H1 (cell line): ENCODE data around the gene HYDIN. TPM values are rescaled to one million over a fixed set of nuclear protein-coding genes. Genes with fewer than 3 reads are reported as not detected.
"Not testable (repeated sequence)": the region's sequence is repeated elsewhere in the genome, so short reads cannot be mapped to it uniquely, and the experiment has no call there.

Experiments
- CTCF ChIA-PET: fragments of 300-600 bp; sonication (Branson Sonifier 250); formaldehyde crosslinking; loops from one replicate; lab custom pipeline; 2021; ENCODE audit not compliant: partially characterized antibody; lab: Charles Lee
- POLR2A ChIA-PET: fragments of 300-600 bp; sonication (Branson Sonifier 250); formaldehyde crosslinking; loops from one replicate; lab custom pipeline; 2021; ENCODE audit warnings: inconsistent platforms; ENCODE audit not compliant: partially characterized antibody; lab: Charles Lee
- DNase-seq, 2 experiments: peaks; one replicate each; pipeline versions ENCODE4 v3.0.0 to v3.0.0-alpha.2; 2010 to 2022; ENCODE audit warnings: low spot score in 2 of 2, low read depth in 1 of 2, mixed read lengths in 1 of 2
- FAIRE-seq: peaks from 2 replicates; lab custom pipeline; 2011; peaks lifted over from hg19 to GRCh38; lab: Jason Lieb, UNC
- H2AFZ ChIP-seq: 2 replicates; pipeline ENCODE4 v1.8.1; 2012; ENCODE audit warnings: low read length, inconsistent platforms
- H2AK5ac ChIP-seq: 2 replicates; pipeline ENCODE4 v1.6.1; 2013; ENCODE audit warnings: low read depth, low read length
- H2BK120ac ChIP-seq: replicated peaks from 2 replicates; pipeline ENCODE3; 2013; ENCODE audit warnings: low read depth, low read length, inconsistent platforms
- H2BK12ac ChIP-seq: 2 replicates; pipeline ENCODE4 v1.6.1; 2013; ENCODE audit warnings: low read depth, low read length
- H2BK15ac ChIP-seq: 2 replicates; pipeline ENCODE4 v1.6.1; 2013; ENCODE audit warnings: low read length
- H2BK20ac ChIP-seq: 2 replicates; pipeline ENCODE4 v1.6.1; 2013; ENCODE audit warnings: low read length
- H2BK5ac ChIP-seq: 2 replicates; pipeline ENCODE4 v1.6.1; 2013; ENCODE audit warnings: low read depth, low read length
- H3K14ac ChIP-seq: 2 replicates; pipeline ENCODE4 v1.6.1; 2013; ENCODE audit warnings: inconsistent platforms; ENCODE audit not compliant: insufficient read length
- H3K18ac ChIP-seq: 2 replicates; pipeline ENCODE4 v1.6.1; 2013; ENCODE audit warnings: low read length; ENCODE audit errors: extremely low read depth
- H3K23ac ChIP-seq: 2 replicates; pipeline ENCODE4 v1.6.1; 2013; ENCODE audit warnings: inconsistent platforms; ENCODE audit not compliant: insufficient read length
- H3K23me2 ChIP-seq: 2 replicates; pipeline ENCODE4 v1.6.1; 2013; ENCODE audit warnings: low read depth, low read length
- H3K27ac ChIP-seq: 2 replicates; pipeline ENCODE4 v1.6.1; 2011; ENCODE audit warnings: low read depth, low read length, inconsistent platforms
- H3K27me3 ChIP-seq, 4 experiments: replicated peaks in 1 of 4; 1 replicate in 1 of 4; 2 replicates in 3 of 4; pipeline versions ENCODE4 v1.6.1 to v1.8.1; 2011 to 2013; ENCODE audit warnings: low read length in 3 of 4, mild to moderate bottlenecking in 3 of 4, inconsistent platforms in 2 of 4, mixed read lengths in 2 of 4, moderate library complexity in 1 of 4; ENCODE audit not compliant: control insufficient read depth in 3 of 4, insufficient read depth in 3 of 4; ENCODE audit errors: extremely low read depth in 1 of 4
- H3K36me3 ChIP-seq, 4 experiments: 2 replicates each; pipeline versions ENCODE4 v1.6.1 to v1.8.1; 2011 to 2013; ENCODE audit warnings: mild to moderate bottlenecking in 4 of 4, low read length in 3 of 4, moderate library complexity in 2 of 4, control low read depth in 1 of 4, inconsistent platforms in 1 of 4; ENCODE audit not compliant: insufficient read depth in 4 of 4, control insufficient read depth in 2 of 4
- H3K4ac ChIP-seq: replicated peaks from 2 replicates; pipeline ENCODE3; 2013; ENCODE audit warnings: low read length, low read depth, mixed read lengths, inconsistent platforms; ENCODE audit not compliant: insufficient read length
- H3K4me1 ChIP-seq, 4 experiments: replicated peaks in 1 of 4; 1 replicate in 1 of 4; 2 replicates in 3 of 4; pipeline versions ENCODE4 v1.6.1 to v1.8.1; 2011 to 2013; ENCODE audit warnings: low read length in 3 of 4, inconsistent platforms in 2 of 4, mixed read lengths in 1 of 4; ENCODE audit not compliant: insufficient read depth in 4 of 4, control insufficient read depth in 3 of 4
- H3K4me2 ChIP-seq, 2 experiments: 2 replicates each; pipeline versions ENCODE4 v1.6.1 to v1.8.1; 2011 to 2013; ENCODE audit warnings: low read depth in 2 of 2, low read length in 2 of 2, control low read depth in 1 of 2, inconsistent platforms in 1 of 2, mild to moderate bottlenecking in 1 of 2; ENCODE audit not compliant: insufficient read depth in 1 of 2
- H3K4me3 ChIP-seq, 4 experiments: fragments of 200-600, 300-600 bp in 1 of 4; sonication (generic), shearing (Covaris generic), sonication (Bioruptor Twin) in 1 of 4; 2 replicates each; pipeline versions ENCODE4 v1.5.1 to v1.8.1; 2011 to 2016; ENCODE audit warnings: low read length in 4 of 4, low read depth in 3 of 4, control low read depth in 2 of 4, inconsistent platforms in 2 of 4, mild to moderate bottlenecking in 2 of 4, mixed read lengths in 1 of 4, moderate library complexity in 1 of 4; ENCODE audit not compliant: insufficient read depth in 2 of 4; ENCODE audit errors: extremely low read depth in 1 of 4
- H3K56ac ChIP-seq: replicated peaks from 2 replicates; pipeline ENCODE3; 2013; ENCODE audit warnings: low read depth, mild to moderate bottlenecking, mixed read lengths, low read length, inconsistent platforms; ENCODE audit not compliant: insufficient read length
- H3K79me1 ChIP-seq: 2 replicates; pipeline ENCODE4 v1.6.1; 2013; ENCODE audit warnings: low read depth, low read length, control low read depth
- H3K79me2 ChIP-seq, 2 experiments: 2 replicates each; pipeline versions ENCODE4 v1.6.1 to v1.8.1; 2012 to 2013; ENCODE audit warnings: low read length in 2 of 2, mild to moderate bottlenecking in 2 of 2, inconsistent platforms in 1 of 2; ENCODE audit not compliant: insufficient read depth in 2 of 2, control insufficient read depth in 1 of 2
- H3K9ac ChIP-seq, 4 experiments: replicated peaks in 1 of 4; 1 replicate in 1 of 4; 2 replicates in 3 of 4; pipeline versions ENCODE4 v1.6.1 to v1.8.1; 2011 to 2013; ENCODE audit warnings: low read depth in 3 of 4, low read length in 3 of 4, control low read depth in 2 of 4, mild to moderate bottlenecking in 2 of 4, moderate library complexity in 2 of 4, inconsistent platforms in 1 of 4; ENCODE audit errors: extremely low read depth in 1 of 4
- H3K9me3 ChIP-seq, 2 experiments: 2 replicates each; pipeline versions ENCODE4 v1.6.1 to v1.8.1; 2012 to 2013; ENCODE audit warnings: mild to moderate bottlenecking in 2 of 2, moderate library complexity in 2 of 2, control low read depth in 1 of 2, inconsistent platforms in 1 of 2, low read depth in 1 of 2, low read length in 1 of 2, mixed read lengths in 1 of 2; ENCODE audit not compliant: insufficient read depth in 2 of 2
- H4K20me1 ChIP-seq, 2 experiments: replicated peaks in 1 of 2; 2 replicates each; pipeline versions ENCODE3 to v1.8.1; 2011 to 2013; ENCODE audit warnings: inconsistent platforms in 2 of 2, low read length in 2 of 2, mild to moderate bottlenecking in 1 of 2; ENCODE audit not compliant: insufficient read depth in 2 of 2, control insufficient read depth in 1 of 2
- H4K5ac ChIP-seq: 2 replicates; pipeline ENCODE4 v1.6.1; 2013; ENCODE audit warnings: low read length, low read depth, mixed read lengths, inconsistent platforms; ENCODE audit not compliant: insufficient read length
- H4K8ac ChIP-seq: 2 replicates; pipeline ENCODE4 v1.8.0; 2013; ENCODE audit warnings: mild to moderate bottlenecking, moderate library complexity, low read length, inconsistent platforms; ENCODE audit not compliant: insufficient read depth; ENCODE audit errors: extremely low read depth
- H4K91ac ChIP-seq: replicated peaks from 2 replicates; pipeline ENCODE3; 2013; ENCODE audit warnings: low read length, mixed read lengths, inconsistent platforms; ENCODE audit not compliant: insufficient read length
- WGBS, 2 experiments: shearing (Covaris generic) in 1 of 2; methylation state at CpG; one replicate each; pipeline versions ENCODE4 v1.1.6 to v1.1.7; 2013 to 2015; ENCODE audit warnings: low lambda C conversion rate in 2 of 2, mixed read lengths in 2 of 2, inconsistent platforms in 1 of 2, low coverage in 1 of 2, missing lambda C conversion rate in 1 of 2; ENCODE audit not compliant: insufficient replicate concordance in 2 of 2, insufficient coverage in 1 of 2, insufficient read length in 1 of 2; ENCODE audit errors: extremely low coverage in 1 of 2, missing lambda C conversion rate in 1 of 2; 5-methylcytosine and 5-hydroxymethylcytosine counted together
- polyA plus RNA-seq, 7 experiments: library from polyadenylated mRNA; depleted of rRNA in 3 of 7; stranded (reverse) in 5 of 7; unstranded in 2 of 7; fragments of >200 nt in 5 of 7; fragments of 200-250 nt in 2 of 7; gene quantifications; 1 replicate in 5 of 7; 2 replicates in 1 of 7; 4 replicates in 1 of 7; pipeline versions ENCODE4 v1.2.1 to v1.2.3, GENCODE V29; 2011 to 2013; ENCODE audit warnings: missing spikeins in 2 of 7, mixed read lengths in 2 of 7
- total RNA-seq: library from RNA; stranded (reverse); fragmentation: NEBNext Ultra II Directional; extraction: Animal tissue kit (Norgen Biotek cat#: 25700); gene quantifications from 2 replicates; pipeline ENCODE4 v1.2.1, GENCODE V29; 2021

Gene HYDIN
- total and polyA plus RNA-seq, 2 of the 8 experiments (the other 6 are each of a cell fraction or from before 2014, with no cell fraction given) = 1.1 to 1.8 TPM

DNA sequence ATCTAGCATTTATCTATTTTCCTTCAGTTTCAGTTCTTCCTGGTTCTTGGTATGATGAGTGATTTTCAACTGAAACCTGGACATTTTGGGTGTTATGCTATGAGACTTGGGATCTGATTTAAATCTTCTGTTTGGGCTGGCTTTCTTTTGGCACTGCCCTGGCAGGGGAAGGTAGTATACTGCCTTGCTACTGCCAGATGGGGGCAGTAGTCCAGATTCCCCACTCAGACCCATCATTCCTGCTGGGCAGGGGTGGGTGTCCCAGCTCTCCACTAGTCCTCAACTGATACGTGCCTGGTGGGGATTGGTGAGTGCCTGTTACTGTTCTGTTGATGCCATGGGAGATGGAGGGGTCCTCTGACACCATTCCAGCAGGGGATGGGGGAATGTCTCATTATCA is 342.3 kb downstream of the HYDIN start:
- H3K4me3 ChIP-seq, FAIRE-seq, H3K4ac ChIP-seq, H3K27me3 ChIP-seq, H3K36me3 ChIP-seq, H4K20me1 ChIP-seq, POLR2A ChIA-PET, H2AFZ ChIP-seq, H3K4me2 ChIP-seq, H3K79me2 ChIP-seq, H3K23ac ChIP-seq, CTCF ChIA-PET, H2AK5ac ChIP-seq, H4K8ac ChIP-seq, H3K56ac ChIP-seq, H3K14ac ChIP-seq, H3K79me1 ChIP-seq, H2BK5ac ChIP-seq, H3K9ac ChIP-seq, DNase-seq, H3K23me2 ChIP-seq, H2BK12ac ChIP-seq, H3K4me1 ChIP-seq, H2BK120ac ChIP-seq, H3K18ac ChIP-seq, H3K27ac ChIP-seq, H4K5ac ChIP-seq, H4K91ac ChIP-seq, H2BK15ac ChIP-seq, H2BK20ac ChIP-seq, H3K9me3 ChIP-seq: not testable (repeated sequence)
- no CpG with 5 or more reads among the region's 1 CpG for WGBS, 2 experiments

- H4K20me1 ChIP-seq, H3K79me2 ChIP-seq, H3K14ac ChIP-seq, H3K9me3 ChIP-seq, H2BK12ac ChIP-seq, H3K18ac ChIP-seq, H3K4ac ChIP-seq, H3K9ac ChIP-seq, H3K23ac ChIP-seq, H2BK20ac ChIP-seq, H3K4me1 ChIP-seq, H3K27me3 ChIP-seq, FAIRE-seq, H4K91ac ChIP-seq, H3K56ac ChIP-seq, CTCF ChIA-PET, H4K8ac ChIP-seq, H4K5ac ChIP-seq, H2AFZ ChIP-seq, H2BK5ac ChIP-seq, H3K36me3 ChIP-seq, POLR2A ChIA-PET, H3K79me1 ChIP-seq, H3K23me2 ChIP-seq, H2BK120ac ChIP-seq, DNase-seq, H3K4me2 ChIP-seq, H3K27ac ChIP-seq, H2AK5ac ChIP-seq, H2BK15ac ChIP-seq, H3K4me3 ChIP-seq: not testable (repeated sequence)
- WGBS, 2 experiments = 86% methylated on average over 4 of the region's 4 CpGs; no CpG with 5 or more reads in 1 of the 2 experiments
Measured at GRCh38 chr16:70884652-70885051, 345.9 kb downstream of the HYDIN start.
